MCF 10A (cell line): ENCODE results near the gene APOD. TPM values are rescaled to one million over a fixed set of nuclear protein-coding genes. Genes with fewer than 3 reads are reported as not detected.
A peak's percentile ranks its signal among the peaks of the same experiment; 100 is the strongest.

Source experiments
- BruUV-seq: library from RNA; stranded (reverse); fragments of 400-500 nt; replicated peaks from 2 replicates; lab custom pipeline; 2021; lab: Mats Ljungman, UMichigan
- CTCF ChIA-PET: fragments of 300-600 bp; sonication (Branson Sonifier 250); formaldehyde crosslinking; extraction: SDS; loops from one replicate; lab custom pipeline; 2021; ENCODE audit warnings: antibody characterized with exemption, inconsistent platforms; lab: Yijun Ruan, JAX
- POLR2A ChIA-PET: fragments of 300-600, 350-650 bp; sonication (Branson Sonifier 250); formaldehyde crosslinking; extraction: SDS; loops from one replicate; lab custom pipeline; 2020; ENCODE audit warnings: antibody characterized with exemption, inconsistent platforms; lab: Yijun Ruan, JAX
- DNase-seq: peaks from one replicate; pipeline ENCODE4 v3.0.0-alpha.2; 2018; ENCODE audit not compliant: unreplicated experiment
- H3K27ac Mint-ChIP-seq: one replicate; pipeline ENCODE4 v1.8.0; 2022; ENCODE audit warnings: mild to moderate bottlenecking, low read depth, mixed read lengths; ENCODE audit not compliant: unreplicated experiment
- H3K27me3 Mint-ChIP-seq: one replicate; pipeline ENCODE4 v1.8.0; 2022; ENCODE audit warnings: mixed read lengths; ENCODE audit not compliant: insufficient read depth, unreplicated experiment
- H3K36me3 Mint-ChIP-seq: one replicate; pipeline ENCODE4 v1.8.0; 2022; ENCODE audit warnings: mild to moderate bottlenecking, moderate library complexity, mixed read lengths; ENCODE audit not compliant: insufficient read depth, unreplicated experiment
- H3K4me1 Mint-ChIP-seq: one replicate; pipeline ENCODE4 v1.8.0; 2022; ENCODE audit warnings: mixed read lengths; ENCODE audit not compliant: insufficient read depth, unreplicated experiment
- H3K4me3 Mint-ChIP-seq: one replicate; pipeline ENCODE4 v1.8.0; 2022; ENCODE audit warnings: mild to moderate bottlenecking, moderate library complexity, mixed read lengths; ENCODE audit not compliant: unreplicated experiment
- H3K9me3 Mint-ChIP-seq: one replicate; pipeline ENCODE4 v1.8.0; 2022; ENCODE audit warnings: mixed read lengths; ENCODE audit not compliant: unreplicated experiment
- CTCF ChIP-seq: fragments of 200-600 bp; IDR thresholded peaks from one replicate; pipeline ENCODE4 v1.8.0; 2022; ENCODE audit warnings: antibody characterized with exemption, mild to moderate bottlenecking; ENCODE audit not compliant: unreplicated experiment
- intact Hi-C: fragments of 100-400 bp; cut with micrococcal nuclease; formaldehyde crosslinking; loops from 2 replicates; pipeline ENCODE4 v1.14.1; 2022
- total RNA-seq: library from RNA; stranded (reverse); gene quantifications from 2 replicates; pipeline ENCODE4 v1.2.3, GENCODE V29; 2022

The APOD gene
- total RNA-seq, 1 experiment from 2014 or later, result 1.9 TPM

GRCh38 chr3:195580744-195581443 lies 2.8 kb downstream of the APOD start:
- peaks cover 11% of the 10 kb centered on the region for H3K4me1 Mint-ChIP-seq
- intact Hi-C loops, result no loop called here
- DNase-seq, result no peak
- no TSS peak for BruUV-seq
- ChIA-PET CTCF (interaction anchor here (0.9 kb wide), 1 partner anchor 13 kb away, joined by 3 read pairs; no protein-coding TSS in a partner anchor), POLR2A (interaction anchor here (1.3 to 1.5 kb wide), 3 partner anchors 14 to 710 kb away, joined by 3 to 4 read pairs (median 3); no protein-coding TSS in a partner anchor)
- no peak for TF ChIP-seq CTCF
- H3K27ac Mint-ChIP-seq, result peak overlapping the region; percentile 28
- H3K4me3 Mint-ChIP-seq, result no peak overlapping the region
- H3K27me3 Mint-ChIP-seq, result no peaks in the 10 kb centered on the region
- no peaks in the 10 kb centered on the region for H3K9me3 Mint-ChIP-seq
- peaks cover 5% of the 10 kb centered on the region for H3K36me3 Mint-ChIP-seq

GRCh38 chr3:195579281-195579680 lies 4.5 kb downstream of the APOD start:
- no peak for TF ChIP-seq CTCF
- intact Hi-C loops, result no loop called here
- Mint-ChIP-seq H3K36me3 (peaks cover 5% of the 10 kb centered on the region), H3K4me1 (peaks cover 8% of the 10 kb centered on the region), H3K27ac (no peak overlapping the region), H3K27me3 (no peaks in the 10 kb centered on the region), H3K4me3 (no peak overlapping the region), H3K9me3 (no peaks in the 10 kb centered on the region)
- no TSS peak for BruUV-seq
- CTCF ChIA-PET, result no interaction called here
- DNase-seq, result no peak
- POLR2A ChIA-PET, result no interaction called here

GRCh38 chr3:195578565-195578964 lies 5.2 kb downstream of the APOD start:
- intact Hi-C loops, result no loop called here
- ChIA-PET CTCF (no interaction called here), POLR2A (interaction anchor here (1.6 kb wide), 1 partner anchor 19 kb away, joined by 5 read pairs; no protein-coding TSS in a partner anchor)
- H3K4me3 Mint-ChIP-seq, result no peak overlapping the region
- no peak for TF ChIP-seq CTCF
- H3K4me1 Mint-ChIP-seq, result peaks cover under 1% of the 10 kb centered on the region
- BruUV-seq, result no TSS peak
- H3K27ac Mint-ChIP-seq, result no peak overlapping the region
- H3K36me3 Mint-ChIP-seq, result peaks cover under 1% of the 10 kb centered on the region
- no peaks in the 10 kb centered on the region for H3K27me3 Mint-ChIP-seq
- no peak for DNase-seq
- H3K9me3 Mint-ChIP-seq, result no peaks in the 10 kb centered on the region

GRCh38 chr3:195577645-195578177 lies 6.0 kb downstream of the APOD start:
- no peak overlapping the region for H3K27ac Mint-ChIP-seq
- no TSS peak for BruUV-seq
- intact Hi-C loops, result no loop called here
- H3K9me3 Mint-ChIP-seq, result no peaks in the 10 kb centered on the region
- POLR2A ChIA-PET, result interaction anchor here (0.9 to 1.6 kb wide), 2 partner anchors 11 to 18 kb away, joined by 4 to 5 read pairs; no protein-coding TSS in a partner anchor
- no peaks in the 10 kb centered on the region for H3K27me3 Mint-ChIP-seq
- no peak overlapping the region for H3K4me3 Mint-ChIP-seq
- CTCF ChIA-PET, result no interaction called here
- H3K4me1 Mint-ChIP-seq, result no peaks in the 10 kb centered on the region
- TF ChIP-seq CTCF, result no peak
- DNase-seq, result no peak
- H3K36me3 Mint-ChIP-seq, result no peaks in the 10 kb centered on the region
